ES-I3 (cell line): ENCODE data around the gene NAGK.
"Not testable (repeated sequence)": the region's sequence is repeated elsewhere in the genome, so short reads cannot be mapped to it uniquely, and the experiment has no call there.

ENCODE experiments used
- H3K36me3 ChIP-seq: 2 replicates; pipeline ENCODE4 v1.6.1; 2013; ENCODE audit warnings: mild to moderate bottlenecking, low read length, control low read depth, moderate library complexity; ENCODE audit not compliant: insufficient read depth
- H3K4me1 ChIP-seq: 2 replicates; pipeline ENCODE4 v1.6.1; 2013; ENCODE audit warnings: mild to moderate bottlenecking, control low read depth, low read length; ENCODE audit not compliant: insufficient read depth
- H3K9ac ChIP-seq: 2 replicates; pipeline ENCODE4 v1.6.1; 2013; ENCODE audit warnings: low read depth, mild to moderate bottlenecking, low read length, moderate library complexity
- H3K9me3 ChIP-seq: 2 replicates; pipeline ENCODE4 v1.6.1; 2013; ENCODE audit warnings: mild to moderate bottlenecking, low read length, moderate library complexity; ENCODE audit not compliant: control insufficient read depth, insufficient read depth

NAGK gene

DNA sequence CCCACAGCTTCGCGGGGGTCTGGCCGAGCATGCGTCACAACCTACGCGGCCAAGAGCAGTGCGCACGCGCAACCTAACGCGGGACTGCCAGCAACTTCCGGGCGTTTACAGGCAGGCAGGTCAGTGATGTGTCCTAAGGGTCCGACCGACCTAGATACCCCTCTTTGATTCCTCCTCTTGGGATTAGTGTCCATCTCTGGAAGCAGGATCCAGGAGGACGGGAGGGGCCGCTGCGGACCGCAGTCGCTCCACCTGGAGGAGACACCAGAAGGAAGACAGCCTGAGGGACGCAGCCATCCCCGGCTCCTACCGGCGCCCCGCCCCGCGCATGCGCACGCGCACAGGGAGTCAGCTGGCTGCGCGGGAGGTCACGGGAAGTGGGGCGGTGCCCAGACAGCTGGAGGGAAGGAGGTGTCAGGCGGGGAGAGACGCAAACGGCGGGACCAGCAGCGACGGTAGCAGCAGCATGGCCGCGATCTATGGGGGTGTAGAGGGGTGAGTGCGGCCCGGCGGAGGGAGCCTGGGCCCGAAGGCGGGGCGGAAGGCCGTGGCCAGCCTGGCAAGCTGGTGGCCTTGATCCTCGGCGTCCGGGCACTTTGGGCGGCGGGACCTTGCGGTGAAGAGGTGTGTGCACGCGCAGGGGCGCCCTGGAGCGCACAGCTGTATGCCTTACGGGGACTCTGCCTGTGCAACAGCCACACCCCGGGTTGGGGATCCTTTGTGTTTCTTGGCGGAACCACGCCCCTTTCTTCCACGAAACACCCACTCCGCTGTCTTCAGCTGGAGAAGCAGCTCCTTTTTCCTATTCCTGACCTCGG is at the start of gene NAGK:
TSS of gene NAGK (plus strand) at position 431 of the 818 bp plus-strand sequence. CDS start at position 467, 36 bp downstream.
- Histone ChIP-seq H3K9ac (peak within 1 kb of the TSS; percentile 84), H3K9me3 (no peaks in the 10 kb centered on the region), H3K4me1 (peaks cover 5% of the 10 kb centered on the region; the same call in 1 of the 2 replicates), H3K36me3 (peaks cover 2% of the 10 kb centered on the region; the same call in 1 of the 2 replicates)

- not testable (repeated sequence) for H3K9me3 ChIP-seq, H3K9ac ChIP-seq, H3K36me3 ChIP-seq, H3K4me1 ChIP-seq
Observed at GRCh38 chr2:71019989-71020388, 48.5 kb upstream of the NAGK start.

DNA sequence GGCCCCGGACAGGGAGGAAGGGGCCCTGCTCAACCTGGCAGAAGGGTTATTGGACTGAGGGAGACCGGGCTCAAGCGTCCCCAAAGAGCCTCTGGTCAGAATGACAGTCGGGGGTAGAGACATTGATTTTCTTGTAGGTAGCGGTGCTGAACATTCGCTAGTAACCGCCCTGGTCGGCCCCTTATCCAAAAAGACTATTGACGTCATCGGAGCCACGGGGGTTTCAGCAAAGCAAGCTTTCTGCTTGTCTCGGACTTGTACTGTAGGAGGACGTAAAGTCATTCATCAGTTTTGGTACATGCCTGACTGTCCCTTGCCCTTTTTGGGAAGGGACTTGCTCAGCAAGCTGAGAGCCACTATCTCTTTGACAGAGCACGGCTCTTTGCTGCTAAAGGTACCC is 47.1 kb upstream of the NAGK start:
- H3K9me3 ChIP-seq, H3K36me3 ChIP-seq, H3K4me1 ChIP-seq: not testable (repeated sequence)

DNA sequence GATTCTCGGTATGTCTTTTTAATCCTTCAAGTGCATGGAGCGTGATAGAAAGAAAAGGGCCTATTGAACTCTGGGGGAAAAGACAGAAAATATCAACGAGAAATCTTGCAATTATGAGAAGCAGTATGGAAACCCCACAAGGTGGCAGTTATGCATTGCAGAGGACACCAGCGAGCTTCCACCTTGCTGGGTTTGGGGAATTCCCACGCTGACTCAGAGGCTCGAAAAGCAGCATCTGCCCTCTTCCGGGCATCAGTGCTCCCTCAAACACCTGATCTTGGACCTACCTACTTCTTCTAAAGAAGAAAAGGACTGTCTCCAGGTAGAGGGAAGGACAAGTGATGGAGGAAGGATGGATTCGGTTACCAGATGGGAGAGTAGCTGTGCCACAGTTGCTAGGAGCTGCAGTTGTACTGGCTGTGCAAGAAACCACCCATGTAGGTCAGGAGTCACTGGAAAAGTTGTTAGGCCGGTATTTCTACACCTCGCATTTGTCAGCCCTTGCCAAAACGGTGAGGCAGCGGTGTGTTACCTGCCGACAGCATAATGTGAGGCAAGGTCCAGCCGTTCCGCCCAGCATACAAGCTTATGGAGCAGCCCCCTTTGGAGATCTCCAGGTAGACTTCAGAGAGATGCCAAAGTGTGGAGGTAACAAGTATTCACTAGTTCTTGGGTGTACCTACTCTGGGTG is 44.8 kb upstream of the NAGK start:
- H3K9me3 ChIP-seq, result not testable (repeated sequence)

More for the DNA sequence above, 47.1 kb upstream of the NAGK start:
- not testable (repeated sequence) for H3K9ac ChIP-seq

DNA sequence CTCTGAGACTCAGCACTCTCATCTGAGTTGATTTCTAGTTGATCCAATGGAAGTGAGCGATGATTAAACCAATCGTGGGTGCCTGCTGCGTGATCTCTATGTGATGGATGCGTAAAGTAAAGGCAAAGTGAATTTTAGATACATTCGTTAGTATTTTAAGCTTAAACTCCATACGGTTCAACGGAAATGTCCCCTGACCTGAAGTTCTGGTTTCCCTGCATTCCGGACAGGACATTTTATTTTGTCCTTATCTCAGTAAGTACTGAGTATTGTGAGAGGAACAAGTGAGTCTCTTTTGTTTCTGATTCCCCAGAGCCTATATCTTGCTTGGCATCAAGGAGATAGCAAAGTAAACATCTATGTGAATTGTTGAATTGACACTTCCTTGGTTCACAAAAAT is 32.2 kb upstream of the NAGK start:
- not testable (repeated sequence) for H3K4me1 ChIP-seq, H3K36me3 ChIP-seq, H3K9me3 ChIP-seq, H3K9ac ChIP-seq

More for the DNA sequence above, 44.8 kb upstream of the NAGK start:
- H3K4me1 ChIP-seq, H3K9ac ChIP-seq, H3K36me3 ChIP-seq: not testable (repeated sequence)

DNA sequence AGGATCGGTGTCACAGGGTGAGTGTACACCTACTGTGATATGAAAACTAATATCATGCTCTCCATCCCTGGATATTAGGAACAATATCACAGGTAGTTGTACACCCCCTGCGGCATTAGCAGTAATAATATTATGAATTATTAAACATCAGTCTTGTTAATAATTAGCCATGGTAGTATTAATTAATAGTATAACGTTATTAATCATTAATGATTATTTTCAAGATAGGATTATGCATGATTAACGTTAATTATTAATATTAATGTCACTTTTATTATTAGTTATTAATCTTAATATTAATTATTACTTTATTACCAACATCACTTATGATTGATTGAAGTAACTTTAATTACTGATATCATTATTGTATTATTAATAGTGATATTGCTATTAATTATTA is 26.2 kb upstream of the NAGK start:
- H3K4me1 ChIP-seq, result no peaks in the 10 kb centered on the region
- H3K36me3 ChIP-seq, result no peaks in the 10 kb centered on the region
- no peaks in the 10 kb centered on the region for H3K9me3 ChIP-seq
- H3K9ac ChIP-seq, result no peak overlapping the region

DNA sequence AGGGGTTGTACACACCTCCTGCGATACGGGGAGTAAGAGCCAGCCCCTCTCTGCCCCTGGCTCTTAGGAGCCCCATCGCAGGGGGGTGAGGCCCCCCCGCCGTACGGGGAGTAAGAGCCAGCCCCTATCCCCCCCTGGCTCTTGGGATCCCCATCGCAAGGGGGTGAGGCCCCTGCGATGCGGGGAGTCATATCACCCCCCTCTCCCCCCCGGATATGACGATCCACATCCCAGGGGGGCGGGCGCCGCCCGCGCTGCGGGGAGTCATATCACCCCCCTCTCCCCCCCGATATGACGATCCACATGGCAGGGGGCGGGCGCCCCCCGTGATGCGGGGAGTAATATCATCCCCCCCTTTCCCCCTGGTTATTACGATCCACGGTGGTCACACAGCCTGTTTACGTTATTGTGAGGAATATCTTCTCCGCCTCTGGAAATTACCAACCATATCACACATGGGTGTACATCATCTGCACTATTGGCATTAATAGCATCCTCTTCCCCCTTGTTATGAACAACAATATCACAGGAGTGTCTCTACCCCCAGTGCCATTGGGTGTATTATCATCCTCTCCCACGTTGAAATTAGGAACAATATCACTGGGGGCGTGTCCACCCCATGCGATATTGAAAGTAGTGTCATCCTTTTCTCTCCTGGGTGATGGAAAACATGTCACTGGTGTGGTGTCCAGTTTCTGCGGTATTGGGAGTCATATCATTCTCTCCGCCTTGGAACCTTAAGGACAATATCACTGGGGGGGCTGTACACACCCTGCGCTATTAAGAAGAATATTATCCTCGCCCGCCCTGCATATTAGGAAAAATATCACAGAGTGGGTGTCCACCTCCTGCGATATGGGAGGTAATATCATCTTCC is 24.7 kb upstream of the NAGK start:
- H3K9me3 ChIP-seq, result no peaks in the 10 kb centered on the region
- no peak overlapping the region; the same call in 1 of the 2 replicates for H3K9ac ChIP-seq
- no peaks in the 10 kb centered on the region for H3K36me3 ChIP-seq
- no peaks in the 10 kb centered on the region for H3K4me1 ChIP-seq

GRCh38 chr2:71045151-71045550 is 23.3 kb upstream of the NAGK start:
- no peaks in the 10 kb centered on the region for H3K9me3 ChIP-seq
- H3K36me3 ChIP-seq, result no peaks in the 10 kb centered on the region
- H3K9ac ChIP-seq, result no peak overlapping the region
- no peaks in the 10 kb centered on the region for H3K4me1 ChIP-seq

DNA sequence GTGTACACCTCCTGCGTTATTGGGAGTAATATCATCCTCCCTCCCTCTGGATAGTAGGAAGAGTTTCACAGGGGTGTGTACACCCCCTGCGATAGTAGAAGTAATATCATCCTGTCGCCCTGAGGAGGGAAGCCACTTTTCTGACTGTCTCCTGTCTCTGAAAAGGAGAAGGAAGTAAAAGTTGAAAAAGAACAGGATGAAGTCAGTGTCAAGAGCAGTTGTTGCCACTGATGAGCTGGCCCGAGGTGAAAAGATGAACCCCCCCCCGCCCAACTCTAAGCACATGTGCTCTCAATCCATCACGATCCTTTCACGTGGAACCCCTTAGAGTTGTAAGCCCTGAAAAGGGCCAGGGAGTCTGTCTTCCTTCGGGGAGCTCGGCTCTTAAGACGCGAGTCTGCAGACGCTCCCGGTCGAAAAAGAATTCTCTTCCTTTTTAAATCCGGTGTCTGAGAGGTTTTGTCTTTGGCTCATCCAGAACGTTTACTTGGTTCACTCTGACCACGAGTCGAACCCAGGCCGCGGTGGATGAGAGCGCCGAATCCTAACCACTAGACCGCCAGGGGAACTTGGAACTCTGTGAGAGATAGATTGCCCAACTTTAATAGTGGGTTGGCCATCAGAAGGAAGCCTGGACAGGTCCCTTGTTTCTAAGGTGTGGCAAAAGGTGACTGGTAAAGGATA is 22.4 kb upstream of the NAGK start:
- Histone ChIP-seq H3K36me3 (no peaks in the 10 kb centered on the region), H3K4me1 (no peaks in the 10 kb centered on the region), H3K9ac (no peak overlapping the region), H3K9me3 (no peaks in the 10 kb centered on the region)

DNA sequence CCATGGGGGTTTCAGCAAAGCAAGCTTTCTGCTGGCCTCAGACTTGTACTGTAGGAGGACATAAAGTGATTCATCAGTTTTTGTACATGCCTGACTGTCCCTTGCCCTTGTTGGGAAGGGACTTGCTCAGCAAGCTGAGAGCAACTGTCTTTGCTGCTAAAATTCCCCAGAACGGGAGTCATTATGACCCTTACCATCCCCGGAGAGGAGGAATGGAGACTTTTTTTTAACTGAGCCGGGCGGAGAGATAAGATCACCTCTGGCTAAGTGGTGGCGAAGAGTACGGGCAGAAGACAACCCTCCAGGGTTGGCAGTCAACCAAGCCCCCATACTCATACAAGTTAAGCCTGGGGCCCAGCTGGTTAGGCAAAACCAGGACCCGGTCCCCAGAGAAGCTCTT is 20.4 kb upstream of the NAGK start:
- no peak overlapping the region for H3K9ac ChIP-seq

GRCh38 chr2:71049704-71050360 is 18.6 kb upstream of the NAGK start:
- H3K9me3 ChIP-seq, H3K9ac ChIP-seq, H3K36me3 ChIP-seq, H3K4me1 ChIP-seq: not testable (repeated sequence)

More for the DNA sequence above, 20.4 kb upstream of the NAGK start:
- Histone ChIP-seq H3K4me1 (no peaks in the 10 kb centered on the region), H3K36me3 (no peaks in the 10 kb centered on the region), H3K9me3 (no peaks in the 10 kb centered on the region)

GRCh38 chr2:71055206-71055740 is 13.2 kb upstream of the NAGK start:
- not testable (repeated sequence) for H3K4me1 ChIP-seq, H3K36me3 ChIP-seq, H3K9ac ChIP-seq, H3K9me3 ChIP-seq

DNA sequence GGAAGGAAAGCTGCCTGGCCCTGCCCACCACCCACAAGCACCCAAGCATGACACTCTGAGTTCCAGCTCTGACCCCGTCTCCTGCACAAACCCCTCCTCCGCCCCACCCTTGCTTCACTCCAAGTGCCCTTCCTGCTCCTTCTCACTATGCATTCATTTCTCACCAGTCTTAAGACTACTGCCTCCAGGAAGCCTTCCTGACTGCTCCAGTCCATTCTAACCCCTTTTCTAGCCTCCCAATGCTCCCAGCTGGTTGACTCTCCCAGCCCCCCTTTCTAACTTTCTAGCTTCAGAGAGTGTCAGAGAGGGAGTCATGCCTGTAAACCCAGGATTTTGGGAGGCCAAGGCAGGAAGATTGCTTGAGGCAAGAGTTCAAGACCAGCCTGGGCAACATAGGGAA is 8.2 kb upstream of the NAGK start:
- Histone ChIP-seq H3K4me1 (no peaks in the 10 kb centered on the region), H3K36me3 (no peaks in the 10 kb centered on the region), H3K9ac (no peak overlapping the region), H3K9me3 (no peaks in the 10 kb centered on the region)
